Neutrophil (primary cell): Measurements from ENCODE around the gene SPRR3.

Experiments used
- H3K27ac ChIP-seq: fragments of 200-600 bp; sonication (generic); 2 replicates; pipeline ENCODE4 v1.5.1; 2016; ENCODE audit warnings: mild to moderate bottlenecking, moderate library complexity
- H3K27me3 ChIP-seq: fragments of 200-600 bp; sonication (generic); 2 replicates; pipeline ENCODE4 v1.6.0; 2016; ENCODE audit warnings: mild to moderate bottlenecking
- H3K36me3 ChIP-seq: fragments of 200-600 bp; sonication (generic); 2 replicates; pipeline ENCODE4 v1.5.1; 2017
- H3K4me1 ChIP-seq, 2 experiments: fragments of 200-600 bp in 1 of 2; sonication (generic) in 1 of 2; 1 replicate in 1 of 2; 2 replicates in 1 of 2; pipeline versions ENCODE4 v1.5.1 to v1.6.1; 2013 to 2016; ENCODE audit warnings: low read depth in 1 of 2, low read length in 1 of 2, mild to moderate bottlenecking in 1 of 2, moderate library complexity in 1 of 2; ENCODE audit not compliant: control insufficient read depth in 1 of 2, insufficient read depth in 1 of 2
- H3K4me3 ChIP-seq, 2 experiments: fragments of 200-600 bp in 1 of 2; sonication (generic) in 1 of 2; 1 replicate in 1 of 2; 2 replicates in 1 of 2; pipeline ENCODE4 v1.5.1; 2013 to 2016; ENCODE audit warnings: low read depth in 1 of 2, low read length in 1 of 2, mild to moderate bottlenecking in 1 of 2, moderate library complexity in 1 of 2
- H3K9me3 ChIP-seq: fragments of 200-600 bp; sonication (generic); 2 replicates; pipeline ENCODE4 v1.5.1; 2016
- TF ChIP-seq, protein P1 (sequence below): fragments of 200-600 bp; sonication (generic); IDR thresholded peaks from 2 replicates; pipeline ENCODE4 v1.5.1; 2016; ENCODE audit warnings: antibody characterized with exemption

Gene SPRR3

GRCh38 chr1:153032677-153033308, 31.2 kb downstream of the SPRR3 start:
- no peaks in the 10 kb centered on the region for H3K9me3 ChIP-seq
- H3K36me3 ChIP-seq: no peaks in the 10 kb centered on the region
- H3K27me3 ChIP-seq: peaks cover 17% of the 10 kb centered on the region
- TF ChIP-seq, protein P1, sequence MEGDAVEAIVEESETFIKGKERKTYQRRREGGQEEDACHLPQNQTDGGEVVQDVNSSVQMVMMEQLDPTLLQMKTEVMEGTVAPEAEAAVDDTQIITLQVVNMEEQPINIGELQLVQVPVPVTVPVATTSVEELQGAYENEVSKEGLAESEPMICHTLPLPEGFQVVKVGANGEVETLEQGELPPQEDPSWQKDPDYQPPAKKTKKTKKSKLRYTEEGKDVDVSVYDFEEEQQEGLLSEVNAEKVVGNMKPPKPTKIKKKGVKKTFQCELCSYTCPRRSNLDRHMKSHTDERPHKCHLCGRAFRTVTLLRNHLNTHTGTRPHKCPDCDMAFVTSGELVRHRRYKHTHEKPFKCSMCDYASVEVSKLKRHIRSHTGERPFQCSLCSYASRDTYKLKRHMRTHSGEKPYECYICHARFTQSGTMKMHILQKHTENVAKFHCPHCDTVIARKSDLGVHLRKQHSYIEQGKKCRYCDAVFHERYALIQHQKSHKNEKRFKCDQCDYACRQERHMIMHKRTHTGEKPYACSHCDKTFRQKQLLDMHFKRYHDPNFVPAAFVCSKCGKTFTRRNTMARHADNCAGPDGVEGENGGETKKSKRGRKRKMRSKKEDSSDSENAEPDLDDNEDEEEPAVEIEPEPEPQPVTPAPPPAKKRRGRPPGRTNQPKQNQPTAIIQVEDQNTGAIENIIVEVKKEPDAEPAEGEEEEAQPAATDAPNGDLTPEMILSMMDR: no peak
- H3K27ac ChIP-seq: no peak overlapping the region
- H3K4me1 ChIP-seq: no peaks in the 10 kb centered on the region
- H3K4me3 ChIP-seq: no peak overlapping the region

DNA sequence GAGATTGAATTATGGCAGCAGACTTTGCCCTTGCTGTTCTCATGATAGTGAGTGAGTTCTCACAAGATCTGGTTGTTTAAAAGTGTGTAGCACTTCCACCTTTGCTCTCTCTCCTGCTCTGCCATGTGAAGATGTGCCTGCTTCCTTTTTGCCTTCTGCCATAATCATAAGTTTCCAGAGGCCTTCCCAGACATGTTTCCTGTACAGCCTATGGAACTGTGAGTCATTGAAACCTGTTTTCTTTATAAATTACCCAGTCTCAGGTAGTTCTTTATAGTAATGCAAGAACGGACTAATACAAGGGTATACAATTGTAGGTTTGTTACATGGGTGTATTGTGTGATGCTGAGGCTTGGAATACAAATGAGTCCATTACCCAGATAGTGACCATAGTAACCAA, 33.7 kb downstream of the SPRR3 start:
- H3K4me3 ChIP-seq: no peak overlapping the region
- no peaks in the 10 kb centered on the region for H3K9me3 ChIP-seq

GRCh38 chr1:153040950-153041631, 39.5 kb downstream of the SPRR3 start, which contains the start of gene SPRR2D:
Gene SPRR2D, minus strand, starts transcription at chr1:153041120. Its CDS starts 774 bp downstream, at chr1:153040346.
- TF ChIP-seq, protein P1: no peak
- no peaks in the 10 kb centered on the region for H3K9me3 ChIP-seq
- H3K27me3 ChIP-seq: peaks cover 35% of the 10 kb centered on the region
- H3K4me3 ChIP-seq: no peak within 1 kb of the TSS
- no peaks in the 10 kb centered on the region for H3K4me1 ChIP-seq
- no peaks in the 10 kb centered on the region for H3K36me3 ChIP-seq
- H3K27ac ChIP-seq: no peak within 1 kb of the TSS

More for the DNA sequence above, 33.7 kb downstream of the SPRR3 start:
- TF ChIP-seq, protein P1: no peak
- Histone ChIP-seq H3K27ac (no peak overlapping the region), H3K27me3 (peaks cover 17% of the 10 kb centered on the region), H3K36me3 (no peaks in the 10 kb centered on the region), H3K4me1 (no peaks in the 10 kb centered on the region)

DNA sequence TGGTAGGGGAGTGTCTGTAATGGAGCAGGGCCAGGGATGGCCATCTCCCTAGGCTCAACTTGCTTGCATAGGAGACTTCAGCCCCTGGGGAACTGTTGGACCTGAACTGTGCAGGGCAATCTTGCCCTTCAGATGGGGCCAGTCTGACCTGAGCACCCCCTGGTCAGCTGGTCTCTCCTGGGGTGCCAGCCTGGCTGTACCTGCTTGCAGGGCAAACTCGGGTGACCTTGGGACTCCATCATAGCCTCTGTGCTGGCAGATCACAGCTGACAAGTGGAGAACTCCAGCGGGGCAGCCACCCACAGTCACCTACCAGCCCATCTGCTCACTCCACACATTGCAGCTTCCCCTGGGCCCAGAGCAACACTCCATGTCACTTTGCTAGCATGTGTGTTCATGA, 47.7 kb downstream of the SPRR3 start:
- TF ChIP-seq, protein P1: no peak
- no peak overlapping the region for H3K4me3 ChIP-seq
- H3K9me3 ChIP-seq: no peaks in the 10 kb centered on the region
- H3K4me1 ChIP-seq: no peaks in the 10 kb centered on the region
- H3K27me3 ChIP-seq: peaks cover 14% of the 10 kb centered on the region
- no peaks in the 10 kb centered on the region for H3K36me3 ChIP-seq
- H3K27ac ChIP-seq: no peak overlapping the region
